ENCODE data around the gene TAF4. TPM values are rescaled to one million over a fixed set of nuclear protein-coding genes. Genes with fewer than 3 reads are reported as not detected.

Gene TAF4
- total RNA-seq, 4 donors from 2014 or later = 18.9 to 93.5 (median 31.0) TPM

DNA sequence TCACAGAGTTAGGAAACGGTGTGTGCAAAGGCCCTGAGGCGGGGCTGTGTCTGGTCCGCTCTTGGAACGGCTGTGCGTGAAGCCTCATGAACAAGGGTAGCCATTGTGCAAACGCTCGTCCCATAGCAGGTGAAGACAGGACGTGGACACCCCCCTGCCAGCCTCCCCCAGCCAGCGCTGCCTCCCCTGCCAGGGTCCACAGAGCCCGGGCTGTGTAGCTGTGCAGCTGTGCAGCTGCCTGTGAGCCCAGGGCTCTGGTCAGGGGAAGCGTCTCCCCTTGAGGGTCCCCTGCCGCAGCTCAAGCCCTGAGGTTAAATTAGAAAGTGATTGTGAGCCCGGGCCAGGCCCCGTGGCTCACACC, 139.4 kb downstream of the TAF4 start:
- DNase-seq = no peak
- no peaks in the 10 kb centered on the region for H3K27me3 ChIP-seq
- no peak overlapping the region for H3K4me3 ChIP-seq
- no peak for TF ChIP-seq POLR2A (IDR thresholded peaks at IDR 0.05)
- TF ChIP-seq, protein P1, sequence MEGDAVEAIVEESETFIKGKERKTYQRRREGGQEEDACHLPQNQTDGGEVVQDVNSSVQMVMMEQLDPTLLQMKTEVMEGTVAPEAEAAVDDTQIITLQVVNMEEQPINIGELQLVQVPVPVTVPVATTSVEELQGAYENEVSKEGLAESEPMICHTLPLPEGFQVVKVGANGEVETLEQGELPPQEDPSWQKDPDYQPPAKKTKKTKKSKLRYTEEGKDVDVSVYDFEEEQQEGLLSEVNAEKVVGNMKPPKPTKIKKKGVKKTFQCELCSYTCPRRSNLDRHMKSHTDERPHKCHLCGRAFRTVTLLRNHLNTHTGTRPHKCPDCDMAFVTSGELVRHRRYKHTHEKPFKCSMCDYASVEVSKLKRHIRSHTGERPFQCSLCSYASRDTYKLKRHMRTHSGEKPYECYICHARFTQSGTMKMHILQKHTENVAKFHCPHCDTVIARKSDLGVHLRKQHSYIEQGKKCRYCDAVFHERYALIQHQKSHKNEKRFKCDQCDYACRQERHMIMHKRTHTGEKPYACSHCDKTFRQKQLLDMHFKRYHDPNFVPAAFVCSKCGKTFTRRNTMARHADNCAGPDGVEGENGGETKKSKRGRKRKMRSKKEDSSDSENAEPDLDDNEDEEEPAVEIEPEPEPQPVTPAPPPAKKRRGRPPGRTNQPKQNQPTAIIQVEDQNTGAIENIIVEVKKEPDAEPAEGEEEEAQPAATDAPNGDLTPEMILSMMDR (IDR thresholded peaks at IDR 0.05) = no peak
- H3K9me3 ChIP-seq = no peaks in the 10 kb centered on the region
- H3K4me1 ChIP-seq = no peaks in the 10 kb centered on the region
- H3K27ac ChIP-seq = no peak overlapping the region
- no peaks in the 10 kb centered on the region for H3K36me3 ChIP-seq

DNA sequence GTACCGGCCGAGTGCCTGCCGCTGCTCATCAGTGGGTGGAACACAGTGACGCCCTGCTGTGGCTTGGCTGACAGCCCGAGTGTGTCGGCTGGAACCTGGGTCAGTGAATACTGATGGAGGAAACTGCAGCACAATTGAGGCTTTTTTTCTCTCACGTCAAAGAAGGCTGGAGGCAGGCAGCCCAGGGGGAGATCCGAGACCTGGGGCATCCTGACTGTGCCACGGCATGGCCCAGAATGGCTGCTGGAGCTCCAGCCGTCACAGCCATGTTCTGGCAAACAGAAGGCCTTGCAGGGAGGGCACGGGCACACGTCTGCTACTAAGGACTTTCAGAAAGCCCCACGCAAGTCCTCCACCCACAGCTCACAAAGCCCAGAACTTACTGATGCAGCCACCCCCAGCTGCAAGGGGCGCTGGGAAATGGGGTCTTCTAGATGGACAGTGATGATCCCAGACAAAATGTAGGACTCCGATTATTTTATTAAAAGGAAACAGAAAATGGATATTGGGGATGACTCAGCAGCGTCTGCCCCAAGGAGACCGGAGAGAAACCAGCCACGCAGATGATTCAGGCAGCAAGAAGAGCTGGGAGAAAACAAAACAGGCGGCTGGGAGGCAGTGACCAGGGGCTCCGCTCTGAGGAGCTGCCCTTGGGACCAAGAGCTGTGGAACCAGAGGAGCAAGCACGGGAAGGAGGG, 140.0 kb downstream of the TAF4 start:
- H3K27me3 ChIP-seq = no peaks in the 10 kb centered on the region
- H3K27ac ChIP-seq = no peak overlapping the region
- no peaks in the 10 kb centered on the region for H3K4me1 ChIP-seq
- no peak for DNase-seq
- TF ChIP-seq, protein P1 (IDR thresholded peaks at IDR 0.05) = no peak
- no peak for TF ChIP-seq POLR2A (IDR thresholded peaks at IDR 0.05)
- H3K36me3 ChIP-seq = no peaks in the 10 kb centered on the region
- no peaks in the 10 kb centered on the region for H3K9me3 ChIP-seq
- H3K4me3 ChIP-seq = no peak overlapping the region

DNA sequence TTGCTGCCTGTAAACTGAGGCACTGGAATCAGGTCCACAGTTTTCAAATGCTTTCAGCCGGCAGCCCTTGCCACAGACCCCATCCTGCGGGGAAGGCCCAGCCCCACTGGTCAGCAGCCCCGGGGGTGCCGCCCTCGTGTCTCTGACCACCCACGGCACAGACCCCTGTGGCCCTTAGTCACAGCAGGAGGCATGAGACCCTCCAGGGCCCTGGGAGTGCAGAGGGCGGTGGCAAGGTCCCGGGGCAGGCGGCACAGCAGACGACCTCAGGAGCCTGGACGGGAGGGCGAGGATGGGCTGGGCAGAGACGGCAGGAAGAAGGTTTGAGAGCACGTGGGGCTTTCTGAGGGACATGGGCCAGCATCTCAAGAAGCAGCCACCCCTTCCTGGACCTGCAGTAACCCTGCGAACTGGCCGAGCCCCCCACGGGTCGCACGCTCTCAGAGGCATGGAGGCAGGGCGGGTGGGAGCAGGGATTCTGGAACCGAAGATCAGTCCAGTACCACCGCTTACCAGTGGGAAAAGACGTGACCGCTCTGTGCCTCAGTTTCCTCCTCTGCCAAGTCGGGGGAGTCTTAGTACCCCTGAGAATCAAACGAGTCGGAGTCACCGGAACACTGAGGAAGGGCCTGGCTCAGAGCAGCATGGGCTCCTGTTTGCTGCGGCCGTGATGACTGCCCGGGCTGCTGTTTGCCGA, 140.7 kb downstream of the TAF4 start:
- Histone ChIP-seq H3K27me3 (no peaks in the 10 kb centered on the region), H3K36me3 (no peaks in the 10 kb centered on the region), H3K27ac (no peak overlapping the region), H3K4me1 (no peaks in the 10 kb centered on the region), H3K4me3 (no peak overlapping the region), H3K9me3 (no peaks in the 10 kb centered on the region)
- no peak for DNase-seq
- TF ChIP-seq, protein P1 (IDR thresholded peaks at IDR 0.05) = no peak
- TF ChIP-seq POLR2A (IDR thresholded peaks at IDR 0.05) = no peak

Small RNAs within 50 kb of the gene (small RNA-seq; reads per million reads assigned to genes)
- gene MIR3195 = 0 reads per million in 2 donors

Other genes with a start within 250 kb of the TAF4 start
- 10 to 100 TPM; 27.1 to 35.5 (median 33.3) TPM for gene LSM14B, start 56.6 kb upstream of the TAF4 start, total RNA-seq
- 100 to 1,000 TPM; 181 to 264 (median 228) TPM for gene PSMA7, start 77.5 kb upstream of the TAF4 start, total RNA-seq
- gene SS18L1, start 77.9 kb upstream of the TAF4 start, total RNA-seq = 10 to 100 TPM; 14.9 to 27.2 (median 24.5) TPM
- 10 to 100 TPM; 23.1 to 62.2 (median 31.6) TPM for gene MTG2, start 117.1 kb upstream of the TAF4 start, total RNA-seq
- gene HRH3, start 154.4 kb upstream of the TAF4 start, total RNA-seq = under 1 TPM in 1 of 4 donors, not detected in 3; 0.27 TPM
- gene OSBPL2, start 172.6 kb upstream of the TAF4 start, total RNA-seq = 10 to 100 TPM; 52.8 to 86.7 (median 64.2) TPM
- gene ADRM1, start 237.1 kb upstream of the TAF4 start, total RNA-seq = 100 to 1,000 TPM in 2 of 4 donors, 10 to 100 TPM in 2; 90.8 to 136 (median 99.7) TPM

All from Peyer's patch (tissue), 4 donors.